ENCODE measurements around the gene ITPR1. TPM values are rescaled to one million over a fixed set of nuclear protein-coding genes. Genes with fewer than 3 reads are reported as not detected.

Gene ITPR1
- total RNA-seq, 4 donors from 2014 or later = 184 to 305 (median 218) TPM

GRCh38 chr3:4721511-4721911, 228.4 kb downstream of the ITPR1 start:
- no peak for ATAC-seq
- WGBS, 2 donors (ENCODE audit: low coverage in 1 of 2) = 57 to 62% methylated on average over 9 of the region's 9 CpGs
- peak overlapping the region; percentile 62 to 81 (median 71) for H3K27ac ChIP-seq
- no peaks in the 10 kb centered on the region for H3K9me3 ChIP-seq
- peaks cover 0 to 36% of the 10 kb centered on the region in 2 donors for H3K36me3 ChIP-seq
- no peaks in the 10 kb centered on the region for H3K27me3 ChIP-seq
- H3K4me1 ChIP-seq = peaks cover 9 to 79% (median 29%) of the 10 kb centered on the region in 3 donors
- H3K4me3 ChIP-seq = no peak overlapping the region
- TF ChIP-seq POLR2AphosphoS5 (IDR thresholded peaks at IDR 0.05) (no peak), EP300 (IDR thresholded peaks at IDR 0.05) (no peak)
- TF ChIP-seq, protein P1, sequence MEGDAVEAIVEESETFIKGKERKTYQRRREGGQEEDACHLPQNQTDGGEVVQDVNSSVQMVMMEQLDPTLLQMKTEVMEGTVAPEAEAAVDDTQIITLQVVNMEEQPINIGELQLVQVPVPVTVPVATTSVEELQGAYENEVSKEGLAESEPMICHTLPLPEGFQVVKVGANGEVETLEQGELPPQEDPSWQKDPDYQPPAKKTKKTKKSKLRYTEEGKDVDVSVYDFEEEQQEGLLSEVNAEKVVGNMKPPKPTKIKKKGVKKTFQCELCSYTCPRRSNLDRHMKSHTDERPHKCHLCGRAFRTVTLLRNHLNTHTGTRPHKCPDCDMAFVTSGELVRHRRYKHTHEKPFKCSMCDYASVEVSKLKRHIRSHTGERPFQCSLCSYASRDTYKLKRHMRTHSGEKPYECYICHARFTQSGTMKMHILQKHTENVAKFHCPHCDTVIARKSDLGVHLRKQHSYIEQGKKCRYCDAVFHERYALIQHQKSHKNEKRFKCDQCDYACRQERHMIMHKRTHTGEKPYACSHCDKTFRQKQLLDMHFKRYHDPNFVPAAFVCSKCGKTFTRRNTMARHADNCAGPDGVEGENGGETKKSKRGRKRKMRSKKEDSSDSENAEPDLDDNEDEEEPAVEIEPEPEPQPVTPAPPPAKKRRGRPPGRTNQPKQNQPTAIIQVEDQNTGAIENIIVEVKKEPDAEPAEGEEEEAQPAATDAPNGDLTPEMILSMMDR (IDR thresholded peaks at IDR 0.05) = no peak

DNA sequence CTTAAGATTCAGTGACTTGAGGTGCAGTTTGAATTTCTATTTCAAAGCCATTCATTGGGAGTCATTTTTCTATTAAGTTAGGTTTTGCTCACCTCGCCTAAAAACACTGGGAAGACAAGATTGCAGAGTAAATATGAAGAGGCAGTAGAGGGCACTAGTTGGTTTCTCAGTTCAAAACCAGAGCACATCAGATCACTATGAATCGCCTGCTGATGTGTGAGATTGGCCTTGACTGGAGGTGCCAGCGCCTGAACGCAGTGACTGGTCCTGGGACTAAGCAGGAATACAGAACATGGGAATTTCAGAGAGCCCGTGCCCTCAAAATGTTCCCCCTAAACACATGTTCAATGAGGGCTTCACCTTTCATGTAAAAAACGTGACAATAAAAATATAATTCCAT, 229.0 kb downstream of the ITPR1 start:
- Histone ChIP-seq H3K4me1 (peaks cover 9 to 73% (median 29%) of the 10 kb centered on the region in 3 donors), H3K27ac (peak overlapping the region; percentile 62 to 81 (median 71))

GRCh38 chr3:4724051-4724629, 231.0 kb downstream of the ITPR1 start:
- no peak for ATAC-seq
- Histone ChIP-seq H3K4me1 (peaks cover 9 to 56% (median 23%) of the 10 kb centered on the region in 3 donors), H3K36me3 (peaks cover 0 to 52% of the 10 kb centered on the region in 2 donors), H3K9me3 (no peaks in the 10 kb centered on the region), H3K27ac (peak overlapping the region in 1 of 4 donors; percentile 24), H3K27me3 (no peaks in the 10 kb centered on the region), H3K4me3 (no peak overlapping the region)
- no peak for TF ChIP-seq POLR2A (IDR thresholded peaks at IDR 0.05)
- TF ChIP-seq POLR2AphosphoS5 (IDR thresholded peaks at IDR 0.05) = no peak
- TF ChIP-seq, protein P1 (IDR thresholded peaks at IDR 0.05) = no peak
- TF ChIP-seq EP300 (IDR thresholded peaks at IDR 0.05) = no peak
- WGBS, 2 donors (ENCODE audit: low coverage in 1 of 2) = 41 to 76% methylated on average over 4 to 9 of the region's 10 CpGs

More for the DNA sequence above, 229.0 kb downstream of the ITPR1 start:
- H3K36me3 ChIP-seq = peaks cover 0 to 35% of the 10 kb centered on the region in 2 donors
- ATAC-seq = no peak
- TF ChIP-seq POLR2A (IDR thresholded peaks at IDR 0.05) = no peak
- TF ChIP-seq POLR2AphosphoS5 (IDR thresholded peaks at IDR 0.05) = no peak
- TF ChIP-seq EP300 (IDR thresholded peaks at IDR 0.05) = no peak
- TF ChIP-seq, protein P1 (IDR thresholded peaks at IDR 0.05) = peak; percentile 12 to 56 (median 47)
- WGBS, 2 donors (ENCODE audit: low coverage in 1 of 2) = 27 to 39% methylated on average over 6 of the region's 6 CpGs
- no peak overlapping the region for H3K4me3 ChIP-seq
- no peaks in the 10 kb centered on the region for H3K27me3 ChIP-seq
- H3K9me3 ChIP-seq = no peaks in the 10 kb centered on the region

DNA sequence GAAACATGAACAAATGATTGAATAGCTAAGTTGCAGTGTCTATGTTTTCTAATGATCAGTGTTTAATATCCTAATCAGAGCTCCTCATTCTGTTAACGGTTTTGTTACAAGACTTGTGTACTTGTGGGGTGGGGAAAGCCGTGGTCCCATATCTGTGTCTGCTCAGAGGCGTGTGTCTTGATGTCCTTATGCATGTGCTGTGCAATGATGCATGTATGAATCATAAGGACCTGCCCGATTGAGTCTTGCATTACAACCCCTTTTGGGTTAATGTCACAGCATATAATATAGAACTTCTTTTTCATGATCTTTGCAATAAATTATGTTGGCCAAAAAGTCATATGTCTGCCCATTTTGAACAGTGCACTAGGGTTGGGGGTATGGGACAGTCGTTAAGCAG, 233.4 kb downstream of the ITPR1 start:
- no peak overlapping the region for H3K27ac ChIP-seq
- H3K4me1 ChIP-seq = peaks cover 1 to 31% (median 4%) of the 10 kb centered on the region in 3 donors
- H3K9me3 ChIP-seq = no peaks in the 10 kb centered on the region
- no peak for ATAC-seq
- peaks cover 0 to 56% of the 10 kb centered on the region in 2 donors for H3K36me3 ChIP-seq
- H3K27me3 ChIP-seq = no peaks in the 10 kb centered on the region
- TF ChIP-seq, protein P1 (IDR thresholded peaks at IDR 0.05) = no peak
- TF ChIP-seq EP300 (IDR thresholded peaks at IDR 0.05) = no peak
- TF ChIP-seq POLR2A (IDR thresholded peaks at IDR 0.05) = no peak
- TF ChIP-seq POLR2AphosphoS5 (IDR thresholded peaks at IDR 0.05) = no peak
- no peak overlapping the region for H3K4me3 ChIP-seq
- 80 to 83% methylated on average over 5 of the region's 5 CpGs for WGBS, 2 donors (ENCODE audit: low coverage in 1 of 2)

Measured in gastroesophageal sphincter (tissue), 4 donors.